Measurements from ENCODE around the gene CNTNAP2.

The CNTNAP2 gene

DNA sequence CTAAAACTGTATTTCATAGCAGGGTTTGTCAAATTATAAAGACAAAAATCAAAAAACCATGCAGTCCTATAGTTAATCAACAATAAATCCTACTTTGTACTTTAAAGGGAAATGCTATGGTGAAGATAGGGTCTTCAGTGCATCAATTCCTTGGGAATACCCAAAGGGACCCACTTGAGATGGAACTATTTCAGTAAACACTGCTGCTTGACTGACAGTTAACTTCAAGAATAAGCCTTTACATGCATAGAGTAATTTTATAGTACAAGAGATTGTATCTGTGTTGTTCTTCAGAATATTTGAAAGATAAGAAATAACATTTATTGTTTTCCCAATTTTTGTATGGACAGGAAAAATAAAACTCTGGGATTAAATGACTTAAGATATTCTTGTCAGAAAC lies 1179.6 kb downstream of the CNTNAP2 start:
- DNase-seq: no peak

DNA sequence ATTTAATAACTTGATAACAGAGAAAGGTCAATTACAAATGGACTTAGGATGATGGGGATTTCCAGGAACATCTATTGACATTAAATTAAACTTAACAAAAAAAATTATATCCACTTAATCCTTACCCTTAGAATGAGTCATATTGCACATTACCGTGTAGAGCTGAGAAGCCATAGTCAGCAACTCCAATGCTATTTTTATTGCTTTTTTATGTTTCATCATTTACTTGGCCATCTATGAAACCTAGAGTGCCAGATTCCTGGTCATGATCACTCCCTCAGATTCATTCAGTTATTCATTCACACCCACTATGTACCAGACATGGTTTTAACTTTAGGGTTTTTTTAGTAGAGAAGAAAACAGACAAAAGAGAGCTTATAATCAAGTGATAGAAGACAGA lies 1180.4 kb downstream of the CNTNAP2 start:
- no peak for DNase-seq

DNA sequence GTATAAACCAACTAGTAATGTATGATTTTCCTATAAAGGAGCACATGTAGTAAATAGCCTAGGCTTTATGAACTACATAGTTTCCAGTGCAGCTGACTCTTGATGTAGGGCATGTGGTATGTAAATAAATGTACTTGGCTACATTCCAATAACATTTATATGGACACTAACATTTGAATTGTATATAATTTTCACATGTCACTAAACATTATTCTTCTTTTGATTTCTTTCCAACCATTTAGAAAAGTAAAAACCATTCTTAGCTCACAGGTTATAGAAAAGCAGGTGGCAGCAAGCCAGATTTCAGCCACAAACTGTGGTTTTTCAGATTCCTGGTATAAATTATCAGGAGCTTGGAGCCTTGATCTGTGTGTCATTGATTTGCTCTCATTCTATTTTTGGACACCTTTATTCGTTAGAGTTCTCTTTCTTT lies 1182.0 kb downstream of the CNTNAP2 start:
- DNase-seq: no peak

DNA sequence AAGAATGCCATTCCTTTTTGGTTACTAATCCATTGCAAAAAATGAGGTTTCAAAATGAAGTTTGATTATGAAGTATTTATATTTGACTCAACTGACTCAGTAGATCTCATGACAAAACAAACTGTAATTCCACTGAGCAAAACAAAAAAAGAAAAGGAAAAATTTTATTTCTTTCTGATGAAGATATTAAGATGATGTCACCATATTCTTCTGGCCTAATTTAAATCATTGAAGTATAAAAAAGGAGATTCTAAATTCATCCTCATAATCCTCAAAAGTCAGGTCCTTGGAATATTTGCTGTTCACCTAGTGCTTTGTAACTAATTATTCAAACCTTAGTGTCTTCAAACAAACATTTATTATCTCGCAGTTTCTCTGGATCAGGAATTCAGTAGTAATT lies 1183.7 kb downstream of the CNTNAP2 start:
- no peak for DNase-seq

DNA sequence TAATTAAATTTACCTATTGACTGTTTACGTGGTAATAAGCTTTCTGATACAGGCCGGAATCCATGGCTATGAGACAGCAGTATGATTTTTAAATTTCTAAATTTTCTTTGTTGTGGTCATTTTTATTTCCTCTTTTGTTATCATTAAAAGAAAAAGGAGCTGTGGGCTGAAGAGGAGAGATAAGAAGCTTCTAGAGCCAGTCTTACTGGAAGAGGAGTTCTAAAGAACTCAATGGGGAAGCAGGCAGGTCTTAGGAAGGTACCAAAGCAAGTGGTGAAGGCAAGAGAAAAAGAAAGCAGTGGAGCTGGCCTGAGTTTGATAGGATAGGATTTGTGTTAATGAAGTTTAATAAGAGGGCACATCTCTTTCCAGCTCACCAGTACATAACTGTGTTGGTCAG lies 1187.8 kb downstream of the CNTNAP2 start:
- no peak for DNase-seq

DNA sequence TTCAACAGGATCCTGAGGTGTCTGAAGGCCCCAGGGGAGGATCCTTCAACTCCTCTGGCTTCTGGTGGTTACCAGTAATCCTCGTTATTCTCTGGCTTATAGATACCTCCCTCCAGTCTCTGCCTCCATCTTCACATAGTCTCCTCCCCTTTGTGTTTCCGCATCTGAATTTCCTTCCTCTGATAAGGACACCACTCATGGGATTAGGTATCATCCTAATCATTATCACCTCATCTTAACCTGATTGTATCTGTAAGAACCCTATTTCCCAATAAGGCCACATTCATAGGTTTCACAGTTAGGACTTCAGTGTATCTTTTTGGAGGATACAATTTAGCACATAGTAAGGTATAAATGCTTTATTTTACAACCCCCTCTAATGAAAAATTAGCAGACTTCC lies 1189.2 kb downstream of the CNTNAP2 start:
- no peak for DNase-seq

DNA sequence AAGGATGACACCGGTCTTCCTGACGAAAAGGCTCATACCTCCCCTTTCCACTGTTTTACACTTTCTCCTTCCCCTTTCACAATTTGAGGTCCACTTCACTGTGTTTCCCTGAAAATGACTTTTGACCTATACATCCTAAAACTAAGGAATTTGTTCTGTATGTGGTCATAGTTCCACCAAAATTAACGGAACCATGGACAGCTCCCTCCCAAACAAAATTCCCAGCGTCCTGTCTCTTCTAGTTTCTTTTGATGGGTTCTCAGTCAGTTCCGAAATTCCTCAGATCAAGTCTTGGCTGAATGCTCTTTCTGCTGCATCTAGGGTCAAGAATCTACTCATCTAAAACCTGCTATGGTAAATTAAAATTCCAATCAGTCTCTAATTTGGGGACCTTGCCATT lies 1191.9 kb downstream of the CNTNAP2 start:
- DNase-seq: no peak

DNA sequence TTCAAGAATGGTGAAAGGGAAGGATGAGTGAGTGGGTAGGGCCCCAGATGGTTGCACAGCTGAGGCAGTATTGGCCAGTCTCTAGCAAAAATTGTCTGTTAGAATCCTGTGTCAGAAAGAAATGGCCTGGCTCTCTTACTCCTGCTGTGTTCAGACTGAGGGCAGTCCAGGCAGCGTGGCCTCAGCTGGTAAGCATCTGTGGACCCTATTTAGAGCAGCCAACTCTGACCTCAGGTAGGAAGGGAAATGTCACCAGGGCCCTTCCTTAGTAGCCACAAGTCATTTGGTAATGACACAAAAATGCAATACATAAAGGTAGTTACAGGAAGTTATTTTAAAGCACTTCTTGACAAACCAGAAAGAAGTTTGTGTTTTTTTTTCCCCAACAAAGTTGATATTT lies 1194.7 kb downstream of the CNTNAP2 start:
- DNase-seq: no peak

DNA sequence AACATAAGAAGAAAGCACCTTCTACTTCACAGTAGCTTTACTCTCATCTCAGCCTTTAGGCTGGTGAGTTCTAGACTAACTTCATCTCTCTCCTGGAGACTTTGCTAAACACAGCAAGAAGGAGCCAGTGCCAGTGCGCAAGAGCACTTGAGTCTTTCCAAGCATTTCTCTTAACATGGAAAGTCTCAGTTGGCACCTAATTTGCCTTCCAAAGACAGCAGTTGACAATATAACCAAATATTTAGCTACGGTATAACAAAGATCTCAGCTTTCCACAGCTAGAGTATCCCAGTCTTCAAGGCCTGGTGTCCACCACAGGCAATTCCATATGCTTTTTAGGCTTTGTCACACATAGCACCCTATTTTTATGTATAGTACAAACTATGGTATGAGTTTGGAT lies 1204.9 kb downstream of the CNTNAP2 start:
- no peak for DNase-seq

DNA sequence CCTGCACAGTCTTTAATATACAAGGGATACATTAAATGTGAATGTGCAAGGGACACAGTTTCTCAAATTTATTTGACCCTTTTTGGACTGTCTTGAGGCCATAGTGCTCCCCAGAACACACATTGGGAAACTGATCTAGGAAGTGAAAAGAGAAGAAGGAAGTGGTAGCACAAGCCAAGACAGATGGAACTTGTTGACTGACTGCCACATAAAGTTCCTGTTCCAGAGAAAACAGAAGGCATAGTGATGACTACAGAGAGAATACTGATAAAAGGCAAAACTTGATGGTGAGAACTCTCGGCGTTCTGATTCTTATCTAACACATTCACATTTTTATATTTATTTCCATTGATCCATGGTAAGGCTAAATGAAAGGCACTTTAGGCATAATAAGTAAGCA lies 1216.4 kb downstream of the CNTNAP2 start:
- no peak for DNase-seq

DNA sequence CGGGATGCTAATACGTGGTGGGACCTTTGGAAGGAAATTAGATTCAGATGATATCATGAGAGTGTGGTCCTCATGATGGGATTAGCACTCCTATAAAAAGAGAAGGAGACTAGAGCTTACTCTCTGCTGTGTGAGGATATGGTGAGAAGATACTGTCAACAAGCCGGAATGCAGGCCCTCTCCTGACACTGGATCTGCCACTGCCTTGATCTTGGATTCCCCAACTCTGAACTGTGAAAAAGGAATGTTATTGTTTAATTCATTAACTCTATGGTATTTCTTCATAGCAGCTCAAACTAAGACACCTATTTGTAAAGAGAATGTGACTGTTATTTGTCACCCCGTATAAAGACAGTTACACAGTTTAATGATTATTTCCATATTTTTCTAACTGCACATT lies 1246.5 kb downstream of the CNTNAP2 start:
- DNase-seq: no peak

DNA sequence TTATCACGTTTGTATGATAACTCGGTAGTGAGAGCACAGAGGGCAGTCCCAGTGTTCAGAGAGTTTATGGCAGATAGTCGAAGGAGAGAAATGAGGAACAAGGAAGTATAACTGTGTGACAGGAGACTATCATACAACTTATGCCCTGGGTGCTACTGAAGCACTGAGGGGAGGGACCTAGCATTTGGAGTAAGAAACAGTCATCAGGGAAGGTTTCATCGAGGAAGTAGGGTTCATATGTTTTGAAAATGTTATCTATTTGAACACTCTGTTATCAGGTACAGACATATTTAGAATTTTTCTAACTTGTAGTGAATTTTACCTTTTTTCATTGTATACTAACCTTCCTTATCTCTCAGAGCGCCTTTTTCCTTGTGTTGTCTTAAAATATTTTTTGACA lies 1259.6 kb downstream of the CNTNAP2 start:
- no peak for DNase-seq

DNA sequence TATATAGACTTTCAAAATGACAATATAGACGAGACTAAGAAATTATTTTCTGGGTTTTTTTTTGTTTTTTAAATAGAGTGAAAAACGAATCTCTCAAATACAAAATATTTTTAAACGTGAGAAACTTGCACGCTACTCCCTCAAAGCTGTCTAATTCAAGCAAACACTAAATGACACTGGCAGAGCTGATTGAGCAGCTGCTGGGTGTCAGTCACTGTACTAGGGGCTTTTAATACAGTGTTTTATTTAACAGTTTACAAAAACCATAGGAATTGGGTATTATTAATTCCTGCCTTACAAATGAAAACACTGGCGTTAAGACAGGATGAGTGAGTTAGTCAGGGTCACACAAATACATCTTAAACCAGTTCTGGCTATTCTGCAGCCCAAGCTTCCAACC lies 1264.3 kb downstream of the CNTNAP2 start:
- no peak for DNase-seq

DNA sequence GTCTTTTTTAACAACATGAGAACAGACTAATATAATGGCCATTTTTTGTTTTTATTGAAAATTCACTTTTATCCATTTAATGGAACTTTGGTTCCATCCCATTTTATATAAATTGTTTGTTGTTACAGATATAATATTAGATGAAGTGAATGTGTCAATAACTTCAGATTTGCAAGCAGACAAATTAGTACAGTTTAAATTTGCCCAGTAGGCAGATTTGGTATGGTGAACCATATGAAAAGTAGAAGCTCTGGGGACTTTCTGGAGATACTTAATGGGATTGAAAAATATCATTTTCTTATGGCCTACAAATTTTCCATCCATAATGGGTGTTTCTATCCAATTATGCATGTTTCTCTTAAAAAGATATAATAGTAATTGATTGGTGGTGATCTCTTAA lies 1277.7 kb downstream of the CNTNAP2 start:
- no peak for DNase-seq

DNA sequence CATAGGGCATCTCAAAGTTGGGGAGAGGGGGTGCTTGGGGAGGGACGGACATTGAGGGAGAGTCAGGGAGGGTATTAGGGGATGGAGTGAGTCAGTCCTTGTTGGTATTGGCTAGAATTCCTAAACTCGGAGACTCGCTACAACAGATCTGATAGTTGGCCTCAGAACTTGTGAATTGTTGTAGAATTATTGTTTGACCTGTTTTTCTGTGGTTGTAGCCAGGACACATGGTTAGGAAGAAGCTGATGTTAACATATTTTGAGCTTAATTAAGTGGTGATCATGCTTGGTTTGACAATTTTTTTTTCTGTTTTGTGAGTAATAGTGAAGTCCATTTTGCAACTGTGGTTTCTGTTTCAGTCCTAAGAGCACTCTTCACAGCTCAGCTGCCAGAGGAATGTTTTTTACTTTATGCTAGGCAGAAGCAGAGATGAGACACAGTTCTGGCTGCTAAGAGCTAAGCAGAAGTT lies 1283.7 kb downstream of the CNTNAP2 start:
- DNase-seq: no peak

DNA sequence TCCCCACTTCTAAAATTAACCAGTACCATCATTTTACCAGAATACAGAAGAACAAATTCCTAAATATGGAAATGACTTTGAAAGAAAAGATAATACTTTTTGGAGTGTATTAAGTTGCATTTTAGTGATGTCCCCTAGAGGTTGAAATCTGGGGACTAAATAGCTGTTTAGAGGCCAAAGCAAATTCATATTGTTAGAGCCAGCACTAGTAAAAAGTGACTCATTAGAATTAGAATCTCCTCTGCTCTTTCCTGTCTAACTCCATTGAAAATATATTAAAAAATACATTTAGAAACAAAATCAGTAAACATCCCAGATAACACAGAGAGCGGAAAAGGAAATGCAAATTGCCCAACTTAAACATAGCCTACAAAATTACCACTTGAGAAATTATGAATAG lies 1284.3 kb downstream of the CNTNAP2 start:
- DNase-seq: no peak

DNA sequence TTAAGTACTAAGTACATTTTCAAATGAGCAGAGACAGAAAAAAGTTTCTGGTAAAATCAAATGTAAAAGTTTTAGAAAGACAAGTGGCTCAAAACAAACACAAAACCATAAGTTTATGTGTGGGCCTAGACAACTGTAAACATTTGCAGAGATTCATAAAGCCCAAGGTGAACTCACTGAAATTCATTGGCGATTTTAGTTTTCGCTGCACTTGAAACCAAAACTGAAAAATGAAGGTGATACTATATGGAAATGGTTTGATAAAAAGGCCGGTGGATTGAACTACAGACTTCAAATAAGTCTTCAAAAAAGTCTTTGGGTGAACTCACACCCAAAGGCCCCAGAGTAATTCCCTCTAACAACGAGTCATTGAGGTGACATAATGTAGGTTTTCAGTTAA lies 1289.0 kb downstream of the CNTNAP2 start:
- DNase-seq: no peak

DNA sequence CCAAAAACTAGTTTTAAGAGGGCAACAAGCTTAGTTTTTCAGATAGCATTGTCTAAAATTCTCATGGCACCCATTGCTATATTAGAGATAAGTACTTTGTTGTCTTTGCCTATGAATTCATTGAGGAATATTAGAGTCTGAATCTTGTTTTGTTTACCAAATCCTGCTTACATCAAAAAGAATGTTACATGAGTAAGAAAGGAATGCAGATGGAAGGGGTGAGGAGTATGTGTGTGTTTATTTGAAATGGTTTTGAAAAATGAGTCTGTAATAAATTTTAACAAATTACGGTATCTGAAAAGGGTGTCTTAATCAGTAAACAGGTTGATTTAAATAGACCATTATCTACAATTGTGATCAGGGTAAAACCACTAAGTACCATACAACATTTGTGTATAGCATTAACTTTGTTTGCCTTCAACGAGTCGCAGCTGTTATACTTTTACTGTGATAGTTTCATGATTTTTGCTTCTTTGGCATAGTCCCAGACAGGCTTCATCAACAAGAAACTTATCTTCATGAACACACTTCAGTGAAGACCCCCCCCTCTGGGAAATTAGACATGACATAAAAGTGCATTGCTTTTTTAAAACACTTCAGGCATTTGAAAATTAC lies 1290.0 kb downstream of the CNTNAP2 start:
- DNase-seq: no peak

DNA sequence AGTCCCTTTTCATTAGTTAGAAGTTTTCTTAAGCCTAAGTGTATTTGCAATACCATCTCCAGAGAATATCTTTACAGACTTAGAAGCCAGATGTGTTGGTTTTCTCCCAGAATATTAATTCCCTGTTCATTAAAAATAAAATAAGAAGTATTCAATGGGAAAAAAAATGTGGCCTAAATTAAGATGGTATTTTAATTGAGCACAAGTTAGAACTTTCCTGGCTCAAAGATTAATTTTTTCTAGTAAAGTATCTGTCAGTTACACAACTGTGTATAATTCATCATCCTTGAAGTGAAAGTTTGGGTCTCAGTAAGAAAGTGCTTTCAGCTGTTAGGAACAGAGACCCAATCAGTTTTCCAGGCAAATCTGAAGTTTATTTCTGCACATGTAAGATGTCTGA lies 1294.5 kb downstream of the CNTNAP2 start:
- DNase-seq: no peak

DNA sequence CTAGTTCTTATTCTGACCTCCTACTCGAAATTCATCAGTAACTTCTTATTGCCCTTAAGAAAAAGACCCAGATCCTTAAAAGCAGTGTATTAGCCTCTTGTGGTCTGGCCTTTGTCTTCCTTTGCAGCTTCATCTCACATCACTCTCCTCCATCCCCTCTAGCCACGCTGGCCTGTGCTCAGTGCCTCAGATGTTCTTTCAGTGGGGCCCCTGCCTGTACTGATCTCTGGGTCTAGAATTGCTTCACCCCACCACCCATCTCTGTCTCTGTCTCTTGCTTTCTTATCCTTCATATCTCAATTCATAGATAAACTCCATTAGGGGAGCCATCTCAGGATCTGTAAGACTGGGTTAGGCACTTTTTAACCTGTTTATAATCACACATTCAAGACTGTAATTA lies 1295.5 kb downstream of the CNTNAP2 start:
- DNase-seq: no peak

DNA sequence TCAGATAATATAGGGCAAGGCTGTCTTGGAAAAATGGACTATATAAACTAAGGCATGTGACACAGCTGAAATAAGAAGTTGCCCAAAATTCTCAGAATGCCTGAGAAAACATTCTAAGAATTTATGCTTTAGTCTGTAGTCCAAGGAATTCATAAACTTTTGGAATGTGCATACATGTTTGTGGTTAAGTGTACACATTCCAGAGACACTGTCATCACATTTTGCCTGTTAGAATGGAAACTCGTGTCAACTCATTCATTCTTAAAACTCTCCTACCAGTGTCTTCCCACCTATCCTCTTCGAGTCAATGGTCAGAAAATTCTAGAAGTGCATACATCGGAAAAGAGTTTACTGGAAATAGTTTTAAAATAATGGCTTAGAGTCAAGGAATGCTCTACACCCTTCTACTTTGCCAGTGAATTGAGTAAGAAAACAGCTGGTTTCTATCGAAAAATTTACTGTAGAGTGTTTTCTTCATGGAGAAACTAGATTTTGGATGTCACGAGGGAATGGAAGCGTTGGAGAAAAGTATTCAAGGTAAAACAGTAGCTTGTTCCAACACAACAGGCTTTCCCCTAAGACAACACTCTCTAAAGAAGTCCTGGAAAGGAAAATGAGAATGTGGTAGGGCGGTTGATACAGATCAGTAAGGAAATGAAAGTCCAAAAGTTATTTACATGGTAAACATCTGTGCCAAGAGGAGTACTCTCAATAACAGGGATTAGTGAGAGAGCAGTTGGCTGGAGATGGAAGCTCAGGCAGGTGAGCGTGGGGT lies 1296.4 kb downstream of the CNTNAP2 start:
- DNase-seq: no peak

DNA sequence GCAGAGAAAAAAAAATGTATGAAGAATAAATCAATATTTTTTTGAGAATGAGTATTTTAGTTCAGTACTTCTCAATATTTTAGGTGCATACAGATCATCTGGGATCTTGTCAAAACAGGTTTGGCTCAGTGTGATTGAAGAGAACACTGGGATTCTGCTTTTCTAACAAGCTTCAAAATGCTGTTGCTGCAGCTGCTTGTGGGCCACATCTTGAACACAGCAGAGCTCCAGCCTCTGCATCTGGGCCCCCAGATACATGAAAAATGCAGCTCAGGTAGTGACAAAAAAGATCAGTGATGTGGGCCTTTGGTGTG lies 1296.9 kb downstream of the CNTNAP2 start:
- no peak for DNase-seq

DNA sequence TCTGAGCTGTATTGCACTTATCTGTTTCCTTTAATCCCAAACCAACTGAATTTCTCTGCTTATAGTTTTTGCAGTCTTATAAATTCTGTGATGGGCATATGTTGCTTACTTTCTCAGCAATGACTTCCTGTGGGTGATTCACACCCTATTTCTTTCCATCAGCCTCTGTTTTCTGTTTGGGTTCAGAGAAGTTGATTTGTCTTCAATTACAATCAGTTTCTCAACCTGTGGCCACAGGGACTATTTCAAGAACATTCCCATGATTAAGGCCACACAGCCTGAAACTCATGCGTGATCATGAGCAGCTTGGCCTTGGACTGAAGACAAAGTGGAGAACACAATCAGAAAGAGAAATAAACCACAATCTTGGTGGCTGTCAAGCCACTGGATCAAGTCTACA lies 1299.4 kb downstream of the CNTNAP2 start:
- DNase-seq: no peak

DNA sequence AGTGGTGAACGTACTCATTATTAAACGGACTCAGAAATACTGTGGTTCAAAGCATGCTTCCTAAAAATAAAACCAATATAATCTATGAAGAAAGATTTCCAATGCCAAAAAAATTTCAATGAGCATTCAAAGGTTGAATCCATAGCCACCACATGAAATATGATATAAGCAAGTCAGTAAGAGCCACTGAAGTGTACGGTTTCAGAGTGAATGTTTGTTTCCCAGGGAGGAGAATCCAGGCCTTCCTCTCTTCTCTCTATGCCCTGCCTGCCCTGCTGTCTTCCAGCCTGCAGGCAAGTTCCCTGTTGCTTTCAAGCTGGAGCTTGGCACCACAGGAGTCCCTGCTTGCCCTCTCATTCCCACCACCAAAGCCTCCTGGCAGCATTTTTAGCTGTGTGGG lies 1302.4 kb downstream of the CNTNAP2 start:
- peak; percentile 13 for DNase-seq

DNA sequence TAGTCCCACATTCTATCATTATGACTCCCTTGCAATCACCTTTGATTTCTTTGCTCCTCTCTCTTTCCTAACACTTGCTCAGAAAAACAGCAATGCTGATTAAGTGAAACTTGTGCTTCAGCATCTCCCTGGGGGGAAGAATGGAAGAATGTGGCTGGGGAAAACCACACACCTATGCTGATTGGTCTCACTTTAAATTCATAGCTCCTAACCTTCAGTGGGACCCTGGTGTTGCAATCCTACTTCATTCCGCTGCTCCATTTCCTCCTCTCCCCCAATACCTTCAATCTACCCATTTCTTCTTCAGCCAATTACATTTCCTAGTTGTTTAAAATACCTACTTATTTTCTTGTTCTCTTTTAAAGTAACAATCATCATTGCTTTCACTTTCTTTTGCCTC lies 1307.3 kb downstream of the CNTNAP2 start:
- DNase-seq: no peak

Data from NCI-H510A (cell line).